ENCODE results near the gene STOX2.

- no peak for TF ChIP-seq EZH2phosphoT487 (IDR thresholded peaks at IDR 0.05; ENCODE audit: insufficient read depth, low read depth)
- TF ChIP-seq EZH2 (IDR thresholded peaks at IDR 0.05; ENCODE audit: insufficient read depth, poor library complexity, severe bottlenecking) = no peak
Measured at GRCh38 chr4:183876268-183876934, 28.7 kb upstream of the STOX2 start.
